ENCODE data around the gene CPA4.

The CPA4 gene

DNA sequence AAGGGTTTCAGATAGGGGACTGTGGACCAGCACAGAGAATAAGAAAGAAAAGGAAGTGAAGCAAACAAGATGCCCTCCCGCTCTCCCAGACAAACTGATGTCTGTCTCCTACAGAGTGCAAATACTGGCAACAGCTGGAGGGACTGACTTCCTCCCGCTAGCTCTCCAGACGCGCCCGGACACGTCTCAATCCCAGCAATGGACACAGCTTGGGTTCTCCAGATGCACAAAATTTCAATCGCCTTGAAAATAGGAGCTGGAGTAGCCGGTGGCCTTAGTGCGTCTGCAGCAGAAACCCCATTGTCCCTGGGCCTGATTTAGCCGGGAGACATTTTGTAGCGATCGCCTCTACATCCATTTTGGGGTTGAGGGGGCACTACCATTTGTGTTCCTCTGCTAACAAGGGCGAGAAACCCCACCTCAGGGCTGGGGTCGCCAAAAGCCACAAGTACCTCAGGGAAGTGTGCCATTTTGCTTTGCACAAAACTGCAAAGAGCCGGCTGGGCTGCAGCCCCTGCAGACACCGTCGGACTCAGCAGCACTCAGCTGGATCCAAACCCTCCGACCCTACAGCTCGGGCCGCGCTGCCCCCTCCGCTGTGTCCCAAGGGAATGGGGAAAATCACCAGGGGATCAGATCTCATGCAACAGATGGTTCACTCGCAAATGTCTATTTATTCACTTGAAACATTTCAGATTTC, 20.4 kb upstream of the CPA4 start:
- TF ChIP-seq, protein P1, sequence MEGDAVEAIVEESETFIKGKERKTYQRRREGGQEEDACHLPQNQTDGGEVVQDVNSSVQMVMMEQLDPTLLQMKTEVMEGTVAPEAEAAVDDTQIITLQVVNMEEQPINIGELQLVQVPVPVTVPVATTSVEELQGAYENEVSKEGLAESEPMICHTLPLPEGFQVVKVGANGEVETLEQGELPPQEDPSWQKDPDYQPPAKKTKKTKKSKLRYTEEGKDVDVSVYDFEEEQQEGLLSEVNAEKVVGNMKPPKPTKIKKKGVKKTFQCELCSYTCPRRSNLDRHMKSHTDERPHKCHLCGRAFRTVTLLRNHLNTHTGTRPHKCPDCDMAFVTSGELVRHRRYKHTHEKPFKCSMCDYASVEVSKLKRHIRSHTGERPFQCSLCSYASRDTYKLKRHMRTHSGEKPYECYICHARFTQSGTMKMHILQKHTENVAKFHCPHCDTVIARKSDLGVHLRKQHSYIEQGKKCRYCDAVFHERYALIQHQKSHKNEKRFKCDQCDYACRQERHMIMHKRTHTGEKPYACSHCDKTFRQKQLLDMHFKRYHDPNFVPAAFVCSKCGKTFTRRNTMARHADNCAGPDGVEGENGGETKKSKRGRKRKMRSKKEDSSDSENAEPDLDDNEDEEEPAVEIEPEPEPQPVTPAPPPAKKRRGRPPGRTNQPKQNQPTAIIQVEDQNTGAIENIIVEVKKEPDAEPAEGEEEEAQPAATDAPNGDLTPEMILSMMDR (IDR thresholded peaks at IDR 0.05; ENCODE audit: extremely low read depth, missing control alignments) = no peak
- DNase-seq (ENCODE audit: low spot score) = no peak

DNA sequence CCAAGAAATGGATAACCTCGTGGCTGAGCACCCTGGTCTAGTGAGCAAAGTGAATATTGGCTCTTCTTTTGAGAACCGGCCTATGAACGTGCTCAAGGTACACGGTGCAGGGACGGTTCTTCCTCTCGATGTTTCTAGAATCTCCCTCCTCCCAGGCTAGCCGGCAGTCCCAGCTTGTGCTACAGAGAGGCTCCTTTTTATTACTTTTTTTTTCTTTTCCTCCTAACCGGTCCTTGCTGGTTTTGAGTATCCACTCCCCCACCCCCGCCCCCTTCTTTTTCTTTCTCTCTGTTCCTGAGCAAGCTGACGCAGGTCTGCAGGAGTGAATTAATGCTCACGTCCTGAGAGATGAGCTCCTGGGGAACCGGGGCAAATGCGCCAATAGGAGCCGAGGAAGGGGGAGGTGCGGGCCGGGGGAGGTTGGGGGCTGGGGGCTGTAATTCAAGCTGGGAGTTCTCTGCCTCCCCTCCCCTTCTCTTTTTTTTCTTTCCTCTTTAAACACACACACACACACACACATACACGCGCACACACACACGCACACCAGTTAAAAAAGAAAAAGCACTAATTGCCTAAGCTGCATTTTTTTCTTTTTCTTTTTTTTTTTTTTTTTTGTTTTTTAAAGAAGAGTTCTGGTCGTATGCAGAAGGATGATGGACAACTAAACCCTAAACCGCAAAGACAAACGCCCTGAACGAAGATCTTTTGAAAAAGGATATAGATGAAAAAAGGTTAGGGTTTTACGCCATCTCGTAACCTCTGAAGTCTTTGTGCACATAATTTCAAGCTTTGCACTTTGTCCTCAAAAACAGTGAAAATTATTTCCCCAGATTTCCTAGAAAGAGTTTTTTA, 19.7 kb upstream of the CPA4 start:
- TF ChIP-seq, protein P1 (IDR thresholded peaks at IDR 0.05; ENCODE audit: extremely low read depth, missing control alignments) = no peak
- DNase-seq (ENCODE audit: low spot score) = no peak

GRCh38 chr7:130273933-130274255, 19.1 kb upstream of the CPA4 start:
- TF ChIP-seq, protein P1 (IDR thresholded peaks at IDR 0.05; ENCODE audit: extremely low read depth, missing control alignments) = no peak
- DNase-seq (ENCODE audit: low spot score) = no peak

GRCh38 chr7:130274296-130274695, 18.7 kb upstream of the CPA4 start:
- DNase-seq (ENCODE audit: low spot score) = no peak

DNA sequence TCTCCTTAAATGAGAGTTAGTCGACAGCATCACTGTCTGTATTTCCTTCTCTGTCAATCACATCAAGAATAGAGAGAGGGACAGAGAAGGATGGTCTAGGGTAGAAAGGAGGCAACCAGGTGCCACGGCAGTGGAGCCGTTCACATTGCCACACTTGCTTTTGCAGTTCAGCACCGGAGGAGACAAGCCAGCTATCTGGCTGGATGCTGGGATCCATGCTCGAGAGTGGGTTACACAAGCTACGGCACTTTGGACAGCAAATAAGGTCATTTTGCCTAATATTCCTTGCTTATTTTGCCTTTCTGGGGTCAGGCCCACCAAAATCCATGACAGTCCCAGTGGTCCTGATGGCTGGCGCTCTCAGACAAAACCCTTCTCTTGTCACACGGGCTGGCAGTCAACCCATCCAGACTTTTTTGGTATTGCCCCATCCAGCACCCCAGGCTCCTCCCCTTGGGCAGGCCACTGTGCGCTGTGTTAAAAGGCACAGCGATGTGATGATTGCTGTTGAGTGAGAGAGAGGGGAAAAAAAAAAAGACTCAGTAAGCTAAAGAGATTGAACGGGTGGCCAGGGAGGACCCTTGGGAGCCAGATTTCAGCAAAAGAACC, 17.9 kb upstream of the CPA4 start:
- no peak for DNase-seq (ENCODE audit: low spot score)
- TF ChIP-seq, protein P1 (IDR thresholded peaks at IDR 0.05; ENCODE audit: extremely low read depth, missing control alignments) = no peak

More at GRCh38 chr7:130274296-130274695, 18.7 kb upstream of the CPA4 start:
- TF ChIP-seq, protein P1 (IDR thresholded peaks at IDR 0.05; ENCODE audit: extremely low read depth, missing control alignments) = no peak

DNA sequence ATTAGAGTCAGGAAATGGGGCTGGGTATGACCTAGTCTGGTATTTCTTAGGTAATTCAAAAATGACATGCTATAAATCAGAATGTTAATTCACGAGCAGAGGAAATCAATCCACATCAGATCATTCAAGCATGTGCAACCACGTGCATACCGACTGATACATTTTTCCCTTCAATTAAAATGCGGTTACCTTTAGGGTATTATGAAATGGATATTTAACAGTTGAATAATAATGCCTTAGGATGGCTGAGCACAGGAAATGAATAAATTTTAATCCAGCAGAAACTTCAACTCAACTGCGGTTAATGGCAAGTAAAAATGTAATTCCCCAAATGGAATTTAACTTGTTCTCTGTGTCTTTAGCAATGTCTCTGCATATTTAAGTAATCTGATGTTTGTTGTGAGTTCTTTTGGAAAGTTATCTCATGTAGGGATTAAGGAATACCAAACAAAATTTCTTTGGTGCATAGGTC, 17.1 kb upstream of the CPA4 start:
- TF ChIP-seq, protein P1 (IDR thresholded peaks at IDR 0.05; ENCODE audit: extremely low read depth, missing control alignments) = no peak
- DNase-seq (ENCODE audit: low spot score) = no peak

Data from GM20000 (cell line).